HCT116 (cell line): ENCODE measurements around the gene RALGAPA1. TPM values are rescaled to one million over a fixed set of nuclear protein-coding genes. Genes with fewer than 3 reads are reported as not detected.

ENCODE experiments used
- ATAC-seq: fragments of 200-7000 bp; cut with Tn5 transposase; 2 replicates; pipeline ENCODE4 v1.9.1; 2020; ENCODE audit warnings: mild to moderate bottlenecking, moderate library complexity
- BruUV-seq: library from RNA; stranded (reverse); fragments of 400-500 nt; replicated peaks from 2 replicates; lab custom pipeline; 2021; lab: Mats Ljungman, UMichigan
- CTCF ChIA-PET: fragments of 300-600 bp; sonication (Branson Sonifier 250); formaldehyde crosslinking; loops from one replicate; lab custom pipeline; 2021; ENCODE audit warnings: antibody characterized with exemption; lab: Charles Lee
- POLR2A ChIA-PET: fragments of 300-600, 350-600 bp; sonication (Branson Sonifier 250); formaldehyde crosslinking; loops from one replicate; lab custom pipeline; 2021; ENCODE audit warnings: antibody characterized with exemption; lab: Charles Lee
- RAD21 ChIA-PET, 2 experiments: fragments of 300-600 bp; sonication (Branson Sonifier 250); formaldehyde crosslinking; loops; one replicate each; lab custom pipeline; 2023; ENCODE audit warnings: low total read pairs in 2 of 2; ENCODE audit not compliant: uncharacterized antibody in 2 of 2, unreplicated experiment in 2 of 2, low non-redundant PET in 1 of 2; lab: Charles Lee
- DNase-seq: peaks from one replicate; pipeline ENCODE4 v3.0.0-alpha.2; 2010; ENCODE audit warnings: low read depth, low spot score
- H2AFZ ChIP-seq: fragments of 200-600 bp; shearing (Covaris generic), sonication (generic); 2 replicates; pipeline ENCODE4 v1.6.1; 2017; ENCODE audit warnings: low read depth, mixed run types, mixed read lengths, antibody characterized with exemption, low read length; ENCODE audit not compliant: poor library complexity, severe bottlenecking
- H3K27ac ChIP-seq: 2 replicates; pipeline ENCODE4 v1.5.1; 2012; ENCODE audit warnings: low read depth, low read length
- H3K27me3 ChIP-seq: fragments of 200-600 bp; sonication (generic); 2 replicates; pipeline ENCODE4 v1.6.1; 2016; ENCODE audit warnings: mixed run types, low read length, mixed read lengths; ENCODE audit not compliant: insufficient read depth
- H3K36me3 ChIP-seq, 2 experiments: fragments of 200-500 bp in 1 of 2; fragments of 200-600 bp in 1 of 2; sonication (Bioruptor generic) in 1 of 2; sonication (generic) in 1 of 2; 2 replicates each; pipeline versions ENCODE4 v1.5.1 to v1.6.1; 2014 to 2016; ENCODE audit warnings: low read length in 2 of 2, inconsistent platforms in 1 of 2, mixed read lengths in 1 of 2, mixed run types in 1 of 2; ENCODE audit not compliant: insufficient read depth in 2 of 2, control insufficient read depth in 1 of 2
- H3K4me1 ChIP-seq, 2 experiments: fragments of 200-600 bp in 1 of 2; sonication (generic) in 1 of 2; 2 replicates each; pipeline versions ENCODE4 v1.5.1 to v1.6.1; 2012 to 2017; ENCODE audit warnings: low read length in 2 of 2, inconsistent platforms in 1 of 2, mild to moderate bottlenecking in 1 of 2, mixed read lengths in 1 of 2, mixed run types in 1 of 2, moderate library complexity in 1 of 2; ENCODE audit not compliant: insufficient read depth in 2 of 2, control insufficient read depth in 1 of 2
- H3K4me2 ChIP-seq: fragments of 200-600 bp; sonication (generic); 2 replicates; pipeline ENCODE4 v1.6.1; 2017; ENCODE audit warnings: mixed run types, low read length, mixed read lengths
- H3K4me3 ChIP-seq, 2 experiments: fragments of 200-600 bp in 1 of 2; sonication (generic) in 1 of 2; replicated peaks in 1 of 2; 2 replicates each; pipeline ENCODE4 v1.5.1; 2011 to 2016; ENCODE audit warnings: low read length in 2 of 2, control low read depth in 1 of 2, low read depth in 1 of 2, mild to moderate bottlenecking in 1 of 2, mixed read lengths in 1 of 2, mixed run types in 1 of 2
- H3K79me2 ChIP-seq: fragments of 200-600 bp; sonication (generic); 2 replicates; pipeline ENCODE4 v1.6.1; 2017; ENCODE audit warnings: mild to moderate bottlenecking, mixed run types, low read length, moderate library complexity, mixed read lengths; ENCODE audit not compliant: insufficient read depth
- H3K9ac ChIP-seq: fragments of 200-600 bp; sonication (generic); 2 replicates; pipeline ENCODE4 v1.6.1; 2016; ENCODE audit warnings: low read length, mixed read lengths
- H3K9me2 ChIP-seq: fragments of 200-600 bp; sonication (generic), shearing (Covaris generic); 2 replicates; pipeline ENCODE4 v1.6.1; 2017; ENCODE audit warnings: mixed run types, mild to moderate bottlenecking, moderate library complexity; ENCODE audit not compliant: insufficient read depth
- H3K9me3 ChIP-seq, 2 experiments: fragments of 200-500 bp in 1 of 2; fragments of 200-600 bp in 1 of 2; sonication (Bioruptor generic) in 1 of 2; sonication (generic) in 1 of 2; 2 replicates each; pipeline ENCODE4 v1.6.1; 2014 to 2017; ENCODE audit warnings: low read length in 2 of 2, mixed read lengths in 2 of 2, inconsistent platforms in 1 of 2, low read depth in 1 of 2, mild to moderate bottlenecking in 1 of 2, mixed run types in 1 of 2, moderate library complexity in 1 of 2; ENCODE audit not compliant: control insufficient read depth in 1 of 2, insufficient read depth in 1 of 2
- H4K20me1 ChIP-seq: fragments of 200-600 bp; sonication (generic), shearing (Covaris generic); 2 replicates; pipeline ENCODE4 v1.6.1; 2017; ENCODE audit warnings: mixed run types, mild to moderate bottlenecking, moderate library complexity; ENCODE audit not compliant: insufficient read depth
- CBX3 ChIP-seq: IDR thresholded peaks from 2 replicates; pipeline ENCODE4 v1.6.1; 2012; ENCODE audit warnings: low read depth
- CEBPB ChIP-seq: IDR thresholded peaks from 2 replicates; pipeline ENCODE4 v1.6.1; 2012; ENCODE audit warnings: low read depth
- CTCF ChIP-seq, 3 experiments: fragments of 200-600 bp in 1 of 3; sonication (generic) in 1 of 3; IDR thresholded peaks in 2 of 3; conservative IDR thresholded peaks in 1 of 3; 2 replicates each; pipeline ENCODE4 v1.5.1; 2012 to 2017; ENCODE audit warnings: low read depth in 2 of 3, low read length in 2 of 3, antibody characterized with exemption in 1 of 3, borderline replicate concordance in 1 of 3, control low read depth in 1 of 3, mild to moderate bottlenecking in 1 of 3, mixed read lengths in 1 of 3, mixed run types in 1 of 3, moderate library complexity in 1 of 3; ENCODE audit not compliant: insufficient read depth in 1 of 3
- FOSL1 ChIP-seq: IDR thresholded peaks from 2 replicates; pipeline ENCODE4 v1.6.1; 2012; ENCODE audit warnings: low read depth
- JUND ChIP-seq: IDR thresholded peaks from 2 replicates; pipeline ENCODE4 v1.6.1; 2012
- POLR2A ChIP-seq: IDR thresholded peaks from 2 replicates; pipeline ENCODE4 v1.7.0; 2011; ENCODE audit warnings: borderline replicate concordance; ENCODE audit not compliant: insufficient read depth, insufficient read length; ENCODE audit errors: extremely low read depth
- POLR2AphosphoS5 ChIP-seq: IDR thresholded peaks from 2 replicates; pipeline ENCODE4 v1.6.1; 2011; ENCODE audit warnings: mild to moderate bottlenecking, low read depth, low read length, moderate library complexity
- REST ChIP-seq: IDR thresholded peaks from 2 replicates; pipeline ENCODE4 v1.6.1; 2012; ENCODE audit warnings: low read depth
- TCF7L2 ChIP-seq: IDR thresholded peaks from 2 replicates; pipeline ENCODE4 v1.7.0; 2011; ENCODE audit warnings: borderline replicate concordance, inconsistent platforms; ENCODE audit not compliant: insufficient read depth, insufficient read length; ENCODE audit errors: extremely low read depth
- ZBTB33 ChIP-seq: IDR thresholded peaks from 2 replicates; pipeline ENCODE4 v1.6.1; 2011; ENCODE audit warnings: mild to moderate bottlenecking, low read length, moderate library complexity; ENCODE audit not compliant: insufficient replicate concordance; ENCODE audit errors: extremely low read depth
- ZFX ChIP-seq: fragments of 450-650 bp; IDR thresholded peaks from 2 replicates; pipeline ENCODE4 v1.6.1; 2017
- intact Hi-C: fragments of 100-400 bp; cut with micrococcal nuclease; formaldehyde crosslinking; loops from 2 replicates; pipeline ENCODE4 v1.10.0; 2022
- total RNA-seq: library from RNA; stranded (reverse); gene quantifications from one replicate; pipeline ENCODE4 v1.2.1, GENCODE V29; 2021; ENCODE audit not compliant: unreplicated experiment

Gene RALGAPA1
- total RNA-seq, 1 experiment from 2014 or later: 29.3 TPM

- intact Hi-C loops: loop anchor here (10.0 kb wide), 2 partner anchors 458 to 1008 kb away; no protein-coding TSS in a partner anchor
- Histone ChIP-seq H3K9ac (no peak overlapping the region), H2AFZ (no peak overlapping the region), H3K9me2 (no peaks in the 10 kb centered on the region), H3K79me2 (no peaks in the 10 kb centered on the region), H3K36me3 (no peaks in the 10 kb centered on the region; a peak in 1 of 4 replicates), H3K4me1 (no peaks in the 10 kb centered on the region), H3K4me2 (no peak overlapping the region), H3K27ac (no peak overlapping the region), H3K4me3 (no peak overlapping the region), H3K9me3 (no peaks in the 10 kb centered on the region), H3K27me3 (no peaks in the 10 kb centered on the region), H4K20me1 (no peaks in the 10 kb centered on the region)
- ChIA-PET RAD21 (no interaction called here), CTCF (no interaction called here), POLR2A (no interaction called here)
- ATAC-seq (no peak), DNase-seq (no peak)
- BruUV-seq: no TSS peak
- TF ChIP-seq FOSL1 (no peak), CBX3 (no peak), TCF7L2 (no peak), JUND (no peak), POLR2AphosphoS5 (no peak)
Observed at GRCh38 chr14:35682802-35683201, 126.3 kb downstream of the RALGAPA1 start.

- Histone ChIP-seq H4K20me1 (no peaks in the 10 kb centered on the region), H3K9me2 (no peaks in the 10 kb centered on the region), H3K9me3 (no peaks in the 10 kb centered on the region), H3K4me2 (no peak overlapping the region), H2AFZ (no peak overlapping the region), H3K27me3 (no peaks in the 10 kb centered on the region), H3K36me3 (peaks cover 0 to 5% of the 10 kb centered on the region in 2 experiments; a peak in 2 of 4 replicates), H3K79me2 (no peaks in the 10 kb centered on the region), H3K9ac (no peak overlapping the region), H3K4me3 (no peak overlapping the region), H3K27ac (no peak overlapping the region), H3K4me1 (no peaks in the 10 kb centered on the region)
- TF ChIP-seq CBX3 (no peak), CEBPB (no peak), ZBTB33 (no peak), FOSL1 (no peak), REST (no peak), CTCF (IDR thresholded peaks at IDR 0.05 in 2 of 3, conservative IDR thresholded peaks at IDR 0.05 in 1 of 3; ENCODE audit: borderline replicate concordance in 1 of 3, insufficient read depth in 1 of 3, low read depth in 2 of 3, low read length in 2 of 3) (no peak), ZFX (no peak), POLR2A (no peak)
- no TSS peak for BruUV-seq
- intact Hi-C loops: no loop called here
- ATAC-seq: no peak
- POLR2A ChIA-PET: no interaction called here
- CTCF ChIA-PET: interaction anchor here (1.8 kb wide), 1 partner anchor 9 kb away, joined by 5 read pairs; no protein-coding TSS in a partner anchor
- no peak for DNase-seq
- RAD21 ChIA-PET: no interaction called here
Observed at GRCh38 chr14:35678403-35679028, 130.6 kb downstream of the RALGAPA1 start.
